GM08714 (cell line): ENCODE results near the gene ENPP5.

Experiments used
- H3K4me3 ChIP-seq: fragments of 200-500 bp; sonication (Bioruptor generic); 2 replicates; pipeline ENCODE4 v1.5.1; 2014; ENCODE audit warnings: mild to moderate bottlenecking, low read length, inconsistent platforms
- ZNF274 ChIP-seq: IDR thresholded peaks from 2 replicates; pipeline ENCODE4 v1.6.1; 2012; ENCODE audit warnings: mild to moderate bottlenecking, low read depth, low read length

ENPP5 gene, protein sequence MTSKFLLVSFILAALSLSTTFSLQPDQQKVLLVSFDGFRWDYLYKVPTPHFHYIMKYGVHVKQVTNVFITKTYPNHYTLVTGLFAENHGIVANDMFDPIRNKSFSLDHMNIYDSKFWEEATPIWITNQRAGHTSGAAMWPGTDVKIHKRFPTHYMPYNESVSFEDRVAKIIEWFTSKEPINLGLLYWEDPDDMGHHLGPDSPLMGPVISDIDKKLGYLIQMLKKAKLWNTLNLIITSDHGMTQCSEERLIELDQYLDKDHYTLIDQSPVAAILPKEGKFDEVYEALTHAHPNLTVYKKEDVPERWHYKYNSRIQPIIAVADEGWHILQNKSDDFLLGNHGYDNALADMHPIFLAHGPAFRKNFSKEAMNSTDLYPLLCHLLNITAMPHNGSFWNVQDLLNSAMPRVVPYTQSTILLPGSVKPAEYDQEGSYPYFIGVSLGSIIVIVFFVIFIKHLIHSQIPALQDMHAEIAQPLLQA

GRCh38 chr6:46170357-46171289 lies at the start of gene ENPP5:
TSS of gene ENPP5 (minus strand) at chr6:46170980. CDS start at chr6:46168262, 2,718 bp downstream.
- peak within 1 kb of the TSS; percentile 63 for H3K4me3 ChIP-seq
- TF ChIP-seq ZNF274, result no peak

GRCh38 chr6:46219661-46220060 lies 48.9 kb upstream of the ENPP5 start:
- H3K4me3 ChIP-seq, result no peak overlapping the region
- TF ChIP-seq ZNF274, result no peak

DNA sequence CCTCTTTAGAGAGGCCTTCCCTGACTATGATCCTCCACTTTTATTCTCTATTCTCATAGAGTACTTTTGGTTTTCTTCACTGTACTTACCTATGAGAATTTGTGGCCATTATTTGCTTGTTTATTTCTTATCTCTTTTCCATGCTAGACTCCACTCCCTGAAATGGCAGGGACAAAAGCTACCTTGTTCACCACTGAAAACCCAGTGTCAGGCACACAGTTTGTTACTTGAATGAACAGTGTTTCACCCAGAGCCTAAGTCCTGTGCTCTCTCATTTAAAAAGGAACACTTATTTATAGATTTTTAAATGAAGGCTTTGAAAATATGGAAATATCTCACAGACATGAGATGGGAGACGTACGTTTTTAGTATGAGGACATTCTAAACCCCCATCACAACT lies 47.7 kb upstream of the ENPP5 start:
- no peak overlapping the region for H3K4me3 ChIP-seq
- TF ChIP-seq ZNF274, result no peak

GRCh38 chr6:46217671-46218131 lies 46.9 kb upstream of the ENPP5 start:
- H3K4me3 ChIP-seq, result no peak overlapping the region
- no peak for TF ChIP-seq ZNF274

DNA sequence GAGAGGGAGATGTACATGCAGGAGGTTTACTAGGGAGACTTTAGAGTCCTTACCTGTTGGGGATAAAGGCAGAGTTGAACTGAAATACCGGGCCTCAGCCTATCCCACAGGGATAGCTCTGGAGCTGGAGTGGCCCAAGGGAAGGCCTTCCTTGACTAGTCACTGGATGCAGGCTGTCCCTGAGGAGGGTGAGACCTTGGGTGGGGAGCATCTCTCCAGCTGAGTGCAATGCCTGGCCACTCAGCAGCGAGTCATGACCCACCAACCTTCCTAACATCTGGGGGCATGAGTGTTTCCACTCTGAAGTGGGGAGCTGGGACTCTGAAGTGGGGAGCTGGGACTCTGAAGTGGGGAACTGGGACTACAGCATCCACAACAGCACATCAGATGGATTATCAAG lies 46.1 kb upstream of the ENPP5 start:
- TF ChIP-seq ZNF274, result no peak
- no peak overlapping the region for H3K4me3 ChIP-seq

DNA sequence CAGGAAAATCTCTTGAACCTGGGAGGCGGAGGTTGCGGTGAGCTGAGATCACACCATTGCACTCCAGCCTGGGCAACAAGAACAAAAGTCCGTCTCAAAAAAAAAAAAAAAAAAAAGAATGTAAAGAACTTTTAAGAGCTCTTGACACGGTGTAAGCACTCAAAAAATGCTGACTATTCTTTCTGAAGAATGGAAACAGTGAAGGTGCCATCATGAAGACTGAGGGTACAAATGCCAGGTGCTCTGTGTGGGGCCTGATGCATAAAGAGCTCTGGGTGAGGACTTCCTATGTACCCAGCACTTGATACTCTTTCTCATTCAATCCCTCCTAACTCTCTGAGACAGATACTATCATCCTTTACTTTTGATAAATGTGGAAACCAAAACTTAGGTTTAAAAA lies 45.0 kb upstream of the ENPP5 start:
- TF ChIP-seq ZNF274, result no peak

DNA sequence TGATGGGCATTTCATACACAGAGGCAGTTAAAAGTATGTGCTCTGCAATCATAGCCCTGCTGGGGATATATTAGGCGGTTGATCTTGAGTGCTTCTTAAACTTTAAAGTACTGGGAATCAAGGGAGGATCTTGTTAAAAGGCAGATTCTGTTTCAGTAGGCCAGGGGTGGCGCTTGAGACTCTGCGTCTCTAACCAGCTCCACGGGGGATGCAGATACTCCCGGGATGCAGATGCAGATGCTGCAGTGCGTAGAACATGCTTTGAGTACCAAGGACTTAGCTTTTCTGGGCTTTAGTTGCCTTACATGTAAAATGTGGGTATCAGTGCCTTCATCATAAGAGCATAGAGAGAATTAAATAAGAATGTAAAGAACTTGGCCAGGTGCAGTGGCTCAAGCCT lies 44.4 kb upstream of the ENPP5 start:
- no peak for TF ChIP-seq ZNF274
- H3K4me3 ChIP-seq, result no peak overlapping the region

More for the DNA sequence above, 45.0 kb upstream of the ENPP5 start:
- no peak overlapping the region for H3K4me3 ChIP-seq

GRCh38 chr6:46211917-46212316 lies 41.1 kb upstream of the ENPP5 start:
- no peak overlapping the region for H3K4me3 ChIP-seq
- TF ChIP-seq ZNF274, result no peak

DNA sequence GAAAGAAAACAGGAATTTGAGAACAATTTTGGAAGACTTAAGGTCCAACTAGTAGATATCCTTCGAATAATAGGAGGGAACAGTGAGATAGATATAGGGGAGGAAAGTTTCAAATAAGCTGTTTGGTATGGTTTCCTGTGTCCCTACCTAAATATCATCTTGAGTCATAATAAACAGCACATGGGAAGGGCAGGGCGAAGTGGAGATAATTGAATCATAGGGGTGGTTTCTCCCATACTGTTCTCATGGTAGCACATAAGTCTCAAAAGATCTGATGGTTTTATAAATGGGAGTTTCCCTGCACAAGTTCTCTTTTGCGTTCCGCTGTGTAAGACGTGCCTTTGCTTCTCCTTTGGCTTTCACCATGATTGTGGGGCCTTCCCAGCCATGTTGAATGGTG lies 39.5 kb upstream of the ENPP5 start:
- TF ChIP-seq ZNF274, result no peak

DNA sequence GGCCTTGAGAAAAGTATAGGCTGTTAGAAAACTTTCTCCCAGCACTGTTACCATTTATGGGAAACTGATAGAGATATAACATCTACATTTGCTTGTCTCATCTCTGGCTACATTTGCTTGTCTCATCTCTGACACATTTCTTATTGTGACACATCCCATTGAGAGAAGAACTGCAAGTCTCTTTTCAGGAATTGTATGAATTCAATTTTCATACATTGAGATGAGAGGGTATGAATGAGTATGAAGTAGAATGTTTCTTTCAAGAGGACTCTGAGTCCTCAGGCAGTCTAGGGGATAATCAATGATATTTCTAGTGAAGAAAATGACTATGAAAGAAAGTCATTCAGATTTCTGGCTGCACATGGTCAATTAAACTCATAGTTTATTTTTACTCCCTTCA lies 37.5 kb upstream of the ENPP5 start:
- no peak overlapping the region for H3K4me3 ChIP-seq
- TF ChIP-seq ZNF274, result no peak

More for the DNA sequence above, 39.5 kb upstream of the ENPP5 start:
- no peak overlapping the region for H3K4me3 ChIP-seq

DNA sequence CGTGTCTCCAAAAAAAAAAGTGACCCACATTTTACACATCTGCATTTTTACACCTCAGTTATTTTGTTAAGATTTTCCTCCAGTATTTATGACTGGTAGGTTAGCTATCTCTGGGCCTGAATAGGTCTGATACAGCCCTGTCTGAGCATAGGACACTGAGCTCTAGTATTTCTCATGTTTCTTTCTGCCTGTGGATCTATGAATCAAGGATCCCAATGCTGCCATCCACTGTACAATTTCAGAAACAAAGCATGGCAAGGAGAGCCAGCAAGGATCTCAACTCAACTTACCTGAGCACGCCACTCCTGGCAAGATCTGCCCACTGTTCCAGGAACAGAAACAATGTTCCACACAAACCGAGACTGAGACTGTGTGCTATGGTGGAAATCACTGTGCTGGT lies 36.4 kb upstream of the ENPP5 start:
- H3K4me3 ChIP-seq, result no peak overlapping the region
- no peak for TF ChIP-seq ZNF274

- no peak for TF ChIP-seq ZNF274
- H3K4me3 ChIP-seq, result no peak overlapping the region
Measured at GRCh38 chr6:46204880-46205650, 34.3 kb upstream of the ENPP5 start.

GRCh38 chr6:46203391-46204177 lies 32.8 kb upstream of the ENPP5 start:
- no peak for TF ChIP-seq ZNF274

DNA sequence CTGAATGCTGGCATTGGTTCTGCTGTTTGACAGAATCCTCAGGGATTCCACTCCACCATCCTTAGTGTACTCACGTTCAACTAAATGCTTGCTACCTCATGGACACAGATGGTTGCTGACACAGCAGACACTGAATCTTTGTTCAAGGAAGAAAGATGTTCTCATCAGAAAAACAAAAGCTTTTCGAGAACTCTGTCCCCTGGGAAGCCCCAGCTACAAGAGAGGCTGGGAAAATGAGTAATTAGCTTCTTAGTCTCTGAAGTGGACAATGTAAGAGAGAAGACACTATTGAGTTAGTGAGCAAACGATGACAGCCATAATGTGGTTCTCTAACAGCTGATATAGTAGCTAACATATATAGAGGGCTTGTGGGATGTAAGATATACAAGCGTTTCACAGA lies 30.9 kb upstream of the ENPP5 start:
- no peak for TF ChIP-seq ZNF274
- no peak overlapping the region for H3K4me3 ChIP-seq

More at GRCh38 chr6:46203391-46204177, 32.8 kb upstream of the ENPP5 start:
- no peak overlapping the region for H3K4me3 ChIP-seq
